ENCODE results near the gene ZNF792. TPM values are rescaled to one million over a fixed set of nuclear protein-coding genes. Genes with fewer than 3 reads are reported as not detected.

Gene ZNF792
- polyA plus RNA-seq, 1 of the 3 experiments (the other 2 are of a cell fraction) = 1.5 TPM

- H2AFZ ChIP-seq (ENCODE audit: low read depth) = no peak overlapping the region
- no peak overlapping the region for H3K9ac ChIP-seq
- H3K27ac ChIP-seq (ENCODE audit: low read depth in 2 of 2, low read length in 1 of 2) = no peak overlapping the region
- H3K36me3 ChIP-seq (replicated peaks in 1 of 2; ENCODE audit: control insufficient read depth in 1 of 2, insufficient read depth in 2 of 2, low read length in 1 of 2) = peaks cover 15 to 48% of the 10 kb centered on the region in 2 experiments
- ChIA-PET CTCF (interaction anchor here (1.2 to 6.6 kb wide), 3 partner anchors 9 to 36 kb away, joined by 3 to 38 read pairs (median 16); partner anchors contain the start of gene GRAMD1A), POLR2A (interaction anchor here (2.8 kb wide), 1 partner anchor 9 kb away, joined by 8 read pairs; the partner anchor contains the start of gene GRAMD1A)
- H4K20me1 ChIP-seq (ENCODE audit: insufficient read depth) = peaks cover 27% of the 10 kb centered on the region
- no peaks in the 10 kb centered on the region for H3K9me3 ChIP-seq
- 93% methylated on average over 35 of the region's 36 CpGs for WGBS (ENCODE audit: low lambda C conversion rate)
- peak; percentile 19 for DNase-seq
- peaks cover 31% of the 10 kb centered on the region; the same call in 1 of the 2 replicates for H3K79me2 ChIP-seq (ENCODE audit: insufficient read depth)
- H3K9me2 ChIP-seq = no peaks in the 10 kb centered on the region
- H3K27me3 ChIP-seq (ENCODE audit: insufficient read depth) = no peaks in the 10 kb centered on the region
- peaks cover 0 to 5% of the 10 kb centered on the region in 2 experiments; a peak in 1 of 4 replicates for H3K4me1 ChIP-seq (ENCODE audit: control insufficient read depth in 1 of 2, insufficient read depth in 2 of 2, low read depth in 1 of 2, low read length in 1 of 2)
- H3K4me2 ChIP-seq = no peak overlapping the region
- no peak overlapping the region for H3K4me3 ChIP-seq (ENCODE audit: low read depth in 2 of 2, low read length in 1 of 2)
- TF ChIP-seq, protein P1, sequence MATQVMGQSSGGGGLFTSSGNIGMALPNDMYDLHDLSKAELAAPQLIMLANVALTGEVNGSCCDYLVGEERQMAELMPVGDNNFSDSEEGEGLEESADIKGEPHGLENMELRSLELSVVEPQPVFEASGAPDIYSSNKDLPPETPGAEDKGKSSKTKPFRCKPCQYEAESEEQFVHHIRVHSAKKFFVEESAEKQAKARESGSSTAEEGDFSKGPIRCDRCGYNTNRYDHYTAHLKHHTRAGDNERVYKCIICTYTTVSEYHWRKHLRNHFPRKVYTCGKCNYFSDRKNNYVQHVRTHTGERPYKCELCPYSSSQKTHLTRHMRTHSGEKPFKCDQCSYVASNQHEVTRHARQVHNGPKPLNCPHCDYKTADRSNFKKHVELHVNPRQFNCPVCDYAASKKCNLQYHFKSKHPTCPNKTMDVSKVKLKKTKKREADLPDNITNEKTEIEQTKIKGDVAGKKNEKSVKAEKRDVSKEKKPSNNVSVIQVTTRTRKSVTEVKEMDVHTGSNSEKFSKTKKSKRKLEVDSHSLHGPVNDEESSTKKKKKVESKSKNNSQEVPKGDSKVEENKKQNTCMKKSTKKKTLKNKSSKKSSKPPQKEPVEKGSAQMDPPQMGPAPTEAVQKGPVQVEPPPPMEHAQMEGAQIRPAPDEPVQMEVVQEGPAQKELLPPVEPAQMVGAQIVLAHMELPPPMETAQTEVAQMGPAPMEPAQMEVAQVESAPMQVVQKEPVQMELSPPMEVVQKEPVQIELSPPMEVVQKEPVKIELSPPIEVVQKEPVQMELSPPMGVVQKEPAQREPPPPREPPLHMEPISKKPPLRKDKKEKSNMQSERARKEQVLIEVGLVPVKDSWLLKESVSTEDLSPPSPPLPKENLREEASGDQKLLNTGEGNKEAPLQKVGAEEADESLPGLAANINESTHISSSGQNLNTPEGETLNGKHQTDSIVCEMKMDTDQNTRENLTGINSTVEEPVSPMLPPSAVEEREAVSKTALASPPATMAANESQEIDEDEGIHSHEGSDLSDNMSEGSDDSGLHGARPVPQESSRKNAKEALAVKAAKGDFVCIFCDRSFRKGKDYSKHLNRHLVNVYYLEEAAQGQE (IDR thresholded peaks at IDR 0.05; ENCODE audit: low read depth, low read length) = no peak
- TF ChIP-seq CTCF (IDR thresholded peaks at IDR 0.05) (no peak), RAD21 (IDR thresholded peaks at IDR 0.05; ENCODE audit: low read length) (no peak), POLR2AphosphoS5 (IDR thresholded peaks at IDR 0.05; ENCODE audit: low read depth, low read length) (no peak), CHD2 (IDR thresholded peaks at IDR 0.05; ENCODE audit: low read length, partially characterized antibody) (no peak), YY1 (IDR thresholded peaks at IDR 0.05; ENCODE audit: low read depth) (no peak), FOSL2 (IDR thresholded peaks at IDR 0.05; ENCODE audit: borderline replicate concordance, low read depth) (no peak), GABPA (IDR thresholded peaks at IDR 0.05; ENCODE audit: low read depth) (no peak)
- TF ChIP-seq, protein P2, sequence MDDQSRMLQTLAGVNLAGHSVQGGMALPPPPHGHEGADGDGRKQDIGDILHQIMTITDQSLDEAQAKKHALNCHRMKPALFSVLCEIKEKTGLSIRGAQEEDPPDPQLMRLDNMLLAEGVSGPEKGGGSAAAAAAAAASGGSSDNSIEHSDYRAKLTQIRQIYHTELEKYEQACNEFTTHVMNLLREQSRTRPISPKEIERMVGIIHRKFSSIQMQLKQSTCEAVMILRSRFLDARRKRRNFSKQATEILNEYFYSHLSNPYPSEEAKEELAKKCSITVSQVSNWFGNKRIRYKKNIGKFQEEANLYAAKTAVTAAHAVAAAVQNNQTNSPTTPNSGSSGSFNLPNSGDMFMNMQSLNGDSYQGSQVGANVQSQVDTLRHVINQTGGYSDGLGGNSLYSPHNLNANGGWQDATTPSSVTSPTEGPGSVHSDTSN (IDR thresholded peaks at IDR 0.05) = no peak
- H3F3A ChIP-seq (replicated peaks; ENCODE audit: insufficient read depth) = no peaks in the 10 kb centered on the region
Observed at GRCh38 chr19:35009424-35010415, 45.7 kb upstream of the ZNF792 start.

All from SK-N-SH (cell line).